Transverse colon (tissue), 4 donors: ENCODE measurements around the gene CPN1. TPM values are rescaled to one million over a fixed set of nuclear protein-coding genes. Genes with fewer than 3 reads are reported as not detected.

Experiments used
- DNase-seq: peaks from one replicate; pipeline ENCODE4 v3.0.0-alpha.2; 2019
- H3K27ac ChIP-seq, 4 donors: fragments of 200-600 bp; sonication (generic); 2 replicates each; pipeline ENCODE4 v1.5.1; 2016 to 2018; ENCODE audit warnings: inconsistent platforms in 4 of 4
- H3K27me3 ChIP-seq: fragments of 200-600 bp; sonication (generic); 2 replicates; pipeline ENCODE4 v1.5.1; 2017; ENCODE audit warnings: inconsistent platforms
- H3K36me3 ChIP-seq, 4 donors: fragments of 200-600 bp; sonication (generic); 2 replicates each; pipeline ENCODE4 v1.5.1; 2017 to 2019; ENCODE audit warnings: inconsistent platforms in 4 of 4
- H3K4me1 ChIP-seq, 4 donors: fragments of 200-600 bp; sonication (generic); 2 replicates each; pipeline ENCODE4 v1.5.1; 2017 to 2020; ENCODE audit warnings: inconsistent platforms in 4 of 4
- H3K4me3 ChIP-seq, 4 donors: fragments of 200-600 bp; sonication (generic); 1 replicate in 1 of 4; 2 replicates in 3 of 4; pipeline versions ENCODE4 v1.5.1 to v1.6.1; 2017 to 2019; ENCODE audit warnings: inconsistent platforms in 4 of 4
- H3K9me3 ChIP-seq, 2 donors: fragments of 200-600 bp; sonication (generic); 2 replicates each; pipeline ENCODE4 v1.5.1; 2017 to 2019; ENCODE audit warnings: inconsistent platforms in 2 of 2
- CTCF ChIP-seq, 5 experiments: fragments of 200-600 bp in 3 of 5; fragments of 450-650 bp in 2 of 5; sonication (generic) in 3 of 5; IDR thresholded peaks; 1 replicate in 2 of 5; 2 replicates in 3 of 5; pipeline ENCODE4 v1.5.1; 2016 to 2017; ENCODE audit warnings: antibody characterized with exemption in 5 of 5, inconsistent platforms in 3 of 5, mild to moderate bottlenecking in 2 of 5, moderate library complexity in 1 of 5
- EP300 ChIP-seq: sonication (generic); formaldehyde crosslinking; IDR thresholded peaks from one replicate; pipeline ENCODE4 v1.6.1; 2017; ENCODE audit warnings: antibody characterized with exemption, low read depth
- POLR2A ChIP-seq: fragments of 450-650 bp; IDR thresholded peaks from one replicate; pipeline ENCODE4 v1.6.1; 2016; ENCODE audit warnings: antibody characterized with exemption, mild to moderate bottlenecking, moderate library complexity
- POLR2AphosphoS5 ChIP-seq, 3 donors: sonication (generic); formaldehyde crosslinking; IDR thresholded peaks; one replicate each; pipeline ENCODE4 v1.6.1; 2016; ENCODE audit warnings: antibody characterized with exemption in 3 of 3
- WGBS, 2 donors: methylation state at CpG; one replicate each; pipeline ENCODE4 v1.1.5; 2018; ENCODE audit warnings: low coverage in 1 of 2; 5-methylcytosine and 5-hydroxymethylcytosine counted together
- in situ Hi-C, 4 donors: fragments of 200-750 bp; cut with MboI; loops; one replicate each; pipeline versions ENCODE4 v1.15.0 to v1.15.1; 2017; ENCODE audit warnings: low sequenced_read_pairs in 3 of 4, low pct_ligation_motif_present in 1 of 4, low pct_unique_long_range_greater_than_20kb in 1 of 4
- intact Hi-C: fragments of 100-400 bp; cut with DNase I; formaldehyde crosslinking; loops from one replicate; pipeline ENCODE4 v1.15.1; 2023; ENCODE audit warnings: low total_unique reads
- total RNA-seq, 4 donors: library from RNA; depleted of rRNA; stranded (reverse); fragments of >200 nt; gene quantifications; one replicate each; pipeline ENCODE4 v1.1.0, GENCODE V29; 2016

The CPN1 gene
- total RNA-seq, 4 donors from 2014 or later, result not detected

GRCh38 chr10:100043344-100043743, 38.3 kb downstream of the CPN1 start:
- Histone ChIP-seq H3K27me3 (no peaks in the 10 kb centered on the region), H3K27ac (peak overlapping the region in 3 of 4 donors; percentile 41 to 56 (median 56)), H3K9me3 (no peaks in the 10 kb centered on the region), H3K4me1 (peaks cover 0 to 28% (median 8%) of the 10 kb centered on the region in 4 donors), H3K4me3 (no peak overlapping the region), H3K36me3 (no peaks in the 10 kb centered on the region)
- WGBS, 2 donors, result 67 to 77% methylated on average over 1 to 2 of the region's 2 CpGs
- no peak for TF ChIP-seq CTCF (IDR thresholded peaks at IDR 0.05)
- TF ChIP-seq POLR2A, result no peak
- no peak for TF ChIP-seq EP300
- TF ChIP-seq POLR2AphosphoS5 (IDR thresholded peaks at IDR 0.05), result no peak
- in situ Hi-C loops (loop anchor here in 2 of 4 donors (10.0 kb wide), 1 partner anchor 189 kb away; no protein-coding TSS in a partner anchor), intact Hi-C loops (loop anchor here (2.0 kb wide), 1 partner anchor 197 kb away; no protein-coding TSS in a partner anchor)
- DNase-seq, result peak; percentile 16

GRCh38 chr10:100041306-100042002, 40.2 kb downstream of the CPN1 start:
- H3K27me3 ChIP-seq, result no peaks in the 10 kb centered on the region
- no peak for DNase-seq
- no peaks in the 10 kb centered on the region for H3K9me3 ChIP-seq
- no peak overlapping the region for H3K27ac ChIP-seq
- H3K4me3 ChIP-seq, result no peak overlapping the region
- H3K36me3 ChIP-seq, result no peaks in the 10 kb centered on the region
- in situ Hi-C loops, result loop anchor here in 2 of 4 donors (10.0 kb wide), 1 partner anchor 187 kb away; no protein-coding TSS in a partner anchor
- H3K4me1 ChIP-seq, result peaks cover 0 to 35% (median 12%) of the 10 kb centered on the region in 4 donors
- 50 to 83% methylated on average over 1 to 2 of the region's 2 CpGs for WGBS, 2 donors
- TF ChIP-seq POLR2A, result no peak
- no peak for TF ChIP-seq CTCF (IDR thresholded peaks at IDR 0.05)
- TF ChIP-seq EP300, result no peak
- TF ChIP-seq POLR2AphosphoS5 (IDR thresholded peaks at IDR 0.05), result no peak
- intact Hi-C loops, result loop anchor here (2.0 kb wide), 1 partner anchor 195 kb away; no protein-coding TSS in a partner anchor

- no peaks in the 10 kb centered on the region for H3K27me3 ChIP-seq
- intact Hi-C loops (no loop called here), in situ Hi-C loops (no loop called here)
- WGBS, 2 donors, result 40% methylated on average over 1 of the region's 1 CpG; no CpG with 5 or more reads in 1 of the 2 donors
- DNase-seq, result peak; percentile 18
- no peaks in the 10 kb centered on the region for H3K36me3 ChIP-seq
- H3K4me1 ChIP-seq, result peaks cover 0 to 17% (median 8%) of the 10 kb centered on the region in 4 donors
- no peak overlapping the region for H3K4me3 ChIP-seq
- TF ChIP-seq CTCF (IDR thresholded peaks at IDR 0.05) (no peak), EP300 (no peak), POLR2AphosphoS5 (IDR thresholded peaks at IDR 0.05) (no peak)
- H3K27ac ChIP-seq, result peak overlapping the region; percentile 5 to 69 (median 38)
- no peaks in the 10 kb centered on the region for H3K9me3 ChIP-seq
Measured at GRCh38 chr10:100038561-100039071, 43.1 kb downstream of the CPN1 start.

GRCh38 chr10:100037758-100038315, 43.8 kb downstream of the CPN1 start:
- H3K36me3 ChIP-seq, result no peaks in the 10 kb centered on the region
- H3K27ac ChIP-seq, result peak overlapping the region; percentile 5 to 69 (median 38)
- H3K9me3 ChIP-seq, result no peaks in the 10 kb centered on the region
- intact Hi-C loops, result no loop called here
- in situ Hi-C loops, result no loop called here
- H3K27me3 ChIP-seq, result no peaks in the 10 kb centered on the region
- 76 to 80% methylated on average over 3 to 5 of the region's 5 CpGs for whole genome bisulfite sequencing, 2 donors
- H3K4me1 ChIP-seq, result peaks cover 0 to 17% (median 8%) of the 10 kb centered on the region in 4 donors
- H3K4me3 ChIP-seq, result no peak overlapping the region
- TF ChIP-seq POLR2A (no peak), EP300 (no peak), POLR2AphosphoS5 (IDR thresholded peaks at IDR 0.05) (no peak), CTCF (IDR thresholded peaks at IDR 0.05) (no peak)
- no peak for DNase-seq
